ENCODE measurements around the gene MRPS10. TPM values are rescaled to one million over a fixed set of nuclear protein-coding genes. Genes with fewer than 3 reads are reported as not detected.

MRPS10 gene
- total RNA-seq = 57.2 and 67.3 TPM in 2 replicates

DNA sequence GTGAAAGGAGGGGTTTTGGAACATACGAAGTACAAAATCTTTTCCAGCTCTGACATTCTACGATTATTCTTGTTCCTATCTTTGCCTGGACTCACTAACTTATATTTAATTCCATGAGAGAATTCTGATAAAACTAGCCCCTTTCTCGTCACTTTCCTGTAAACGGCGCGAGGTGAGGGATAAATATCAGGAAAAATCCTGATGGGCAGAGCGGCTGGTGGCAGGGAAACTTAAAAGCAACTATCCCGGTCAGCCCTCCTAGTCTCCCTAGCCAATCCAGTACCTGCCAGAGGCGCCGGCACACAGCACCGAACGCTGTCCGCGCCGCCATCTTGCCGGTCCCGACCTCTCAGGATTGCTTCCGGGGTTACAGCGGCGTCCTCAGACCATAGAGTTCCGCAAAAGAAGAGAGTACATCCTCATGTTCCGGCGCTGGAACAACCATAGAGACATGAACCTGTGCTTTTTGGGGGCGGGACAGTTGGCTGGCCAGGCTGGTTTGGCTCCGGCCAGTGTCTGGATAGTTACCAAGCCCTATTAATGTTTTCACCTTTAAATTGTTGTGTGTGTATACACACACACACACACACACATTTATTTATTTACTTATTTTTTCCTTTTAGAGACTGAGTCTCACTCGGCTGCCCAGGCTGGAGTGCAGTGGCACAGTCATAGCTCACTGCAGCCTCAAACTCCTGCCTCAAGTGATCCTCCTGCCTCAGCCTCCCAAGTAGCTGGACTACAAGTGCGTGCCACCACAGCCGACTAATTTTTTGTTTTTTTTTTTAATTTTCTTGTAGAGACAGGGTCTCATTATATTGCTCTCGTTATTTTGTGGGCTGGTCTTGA, at the start of gene MRPS10:
MRPS10 (minus strand) TSS at position 343 of the 849 bp plus-strand sequence; CDS start at position 331, 12 bp downstream.

GRCh38 chr6:42173101-42173500, 44.6 kb downstream of the MRPS10 start, which contains the start of gene GUCA1A:
GUCA1A (plus strand) TSS chr6:42173364; CDS start chr6:42173614, 250 bp downstream.

Other genes with a start within 250 kb of the MRPS10 start
- 15.6 and 28.4 TPM in 2 replicates for gene TAF8, start 167.3 kb downstream of the MRPS10 start, total RNA-seq
- under 0.01 TPM in 1 of 2 replicates, not detected in the other for gene C6orf132, start 75.2 kb downstream of the MRPS10 start, total RNA-seq
- gene GUCA1A, start 44.5 kb downstream of the MRPS10 start, total RNA-seq = not detected in 2 replicates
- gene GUCA1B, start 22.9 kb downstream of the MRPS10 start, total RNA-seq = 0.32 TPM in 1 of 2 replicates, not detected in the other
- gene TRERF1, start 234.1 kb upstream of the MRPS10 start, total RNA-seq = under 0.01 and 0.30 TPM in 2 replicates

Data from epithelial cell of umbilical artery (primary cell).